ENCODE measurements around the gene AICDA.

The AICDA gene

GRCh38 chr12:8563356-8563755 lies 49.3 kb downstream of the AICDA start:
- in situ Hi-C loops (cut with MboI; ENCODE audit: low pct_unique_long_range_greater_than_20kb, low sequenced_read_pairs, unreplicated experiment): no loop called here

DNA sequence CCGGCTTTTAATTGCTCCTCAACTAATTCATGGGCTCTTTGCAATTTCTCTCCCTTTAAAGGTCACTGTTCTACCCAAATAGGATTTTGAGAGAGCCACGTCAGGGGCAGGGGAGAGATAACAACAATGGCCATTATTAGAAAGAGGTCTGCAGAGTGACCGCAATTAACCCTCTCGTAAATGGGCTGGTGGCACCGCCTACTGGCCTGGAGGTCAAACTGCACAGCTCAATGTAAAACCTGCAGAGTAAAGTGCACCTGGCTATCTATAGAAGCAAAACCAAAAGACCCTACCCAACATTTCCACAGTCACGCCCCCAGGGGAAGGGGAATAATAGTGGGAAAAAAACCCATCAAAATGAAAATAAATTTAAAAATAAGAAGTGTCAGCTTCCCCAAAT lies 50.3 kb downstream of the AICDA start:
- in situ Hi-C loops (cut with MboI; ENCODE audit: low pct_unique_long_range_greater_than_20kb, low sequenced_read_pairs, unreplicated experiment): no loop called here
- no peak for DNase-seq (ENCODE audit: low spot score)

More at GRCh38 chr12:8563356-8563755, 49.3 kb downstream of the AICDA start:
- no peak for DNase-seq (ENCODE audit: low spot score)
- TF ChIP-seq, protein P1, sequence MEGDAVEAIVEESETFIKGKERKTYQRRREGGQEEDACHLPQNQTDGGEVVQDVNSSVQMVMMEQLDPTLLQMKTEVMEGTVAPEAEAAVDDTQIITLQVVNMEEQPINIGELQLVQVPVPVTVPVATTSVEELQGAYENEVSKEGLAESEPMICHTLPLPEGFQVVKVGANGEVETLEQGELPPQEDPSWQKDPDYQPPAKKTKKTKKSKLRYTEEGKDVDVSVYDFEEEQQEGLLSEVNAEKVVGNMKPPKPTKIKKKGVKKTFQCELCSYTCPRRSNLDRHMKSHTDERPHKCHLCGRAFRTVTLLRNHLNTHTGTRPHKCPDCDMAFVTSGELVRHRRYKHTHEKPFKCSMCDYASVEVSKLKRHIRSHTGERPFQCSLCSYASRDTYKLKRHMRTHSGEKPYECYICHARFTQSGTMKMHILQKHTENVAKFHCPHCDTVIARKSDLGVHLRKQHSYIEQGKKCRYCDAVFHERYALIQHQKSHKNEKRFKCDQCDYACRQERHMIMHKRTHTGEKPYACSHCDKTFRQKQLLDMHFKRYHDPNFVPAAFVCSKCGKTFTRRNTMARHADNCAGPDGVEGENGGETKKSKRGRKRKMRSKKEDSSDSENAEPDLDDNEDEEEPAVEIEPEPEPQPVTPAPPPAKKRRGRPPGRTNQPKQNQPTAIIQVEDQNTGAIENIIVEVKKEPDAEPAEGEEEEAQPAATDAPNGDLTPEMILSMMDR (IDR thresholded peaks at IDR 0.05; ENCODE audit: extremely low read depth, insufficient read depth, missing control alignments): no peak

DNA sequence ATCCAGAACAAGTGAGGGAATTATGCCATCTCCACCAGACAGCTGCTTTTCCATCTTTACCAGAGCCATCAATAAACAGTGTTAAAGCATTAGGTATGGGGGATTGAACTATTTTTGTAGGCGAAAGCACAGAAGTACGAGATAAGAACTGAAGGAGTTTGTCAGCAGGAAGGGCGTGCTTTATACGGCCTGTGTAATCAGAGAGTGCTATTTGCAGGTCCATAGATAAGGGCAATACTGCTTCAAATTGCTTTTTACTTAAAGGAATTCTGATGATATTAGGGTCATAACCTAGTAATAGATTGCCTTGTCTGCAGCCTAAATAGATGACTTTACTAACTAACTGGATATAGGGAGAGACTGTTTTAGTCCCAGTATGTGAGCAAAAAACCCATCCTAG lies 51.6 kb downstream of the AICDA start:
- TF ChIP-seq, protein P1 (IDR thresholded peaks at IDR 0.05; ENCODE audit: extremely low read depth, insufficient read depth, missing control alignments): no peak
- DNase-seq (ENCODE audit: low spot score): no peak
- in situ Hi-C loops (cut with MboI; ENCODE audit: low pct_unique_long_range_greater_than_20kb, low sequenced_read_pairs, unreplicated experiment): no loop called here

More for the DNA sequence above, 50.3 kb downstream of the AICDA start:
- TF ChIP-seq, protein P1 (IDR thresholded peaks at IDR 0.05; ENCODE audit: extremely low read depth, insufficient read depth, missing control alignments): peak; percentile 3

GRCh38 chr12:8559676-8560075 lies 53.0 kb downstream of the AICDA start:
- TF ChIP-seq, protein P1 (IDR thresholded peaks at IDR 0.05; ENCODE audit: extremely low read depth, insufficient read depth, missing control alignments): no peak
- DNase-seq (ENCODE audit: low spot score): no peak
- in situ Hi-C loops (cut with MboI; ENCODE audit: low pct_unique_long_range_greater_than_20kb, low sequenced_read_pairs, unreplicated experiment): no loop called here

GRCh38 chr12:8556531-8557097 lies 56.0 kb downstream of the AICDA start:
- DNase-seq (ENCODE audit: low spot score): no peak
- in situ Hi-C loops (cut with MboI; ENCODE audit: low pct_unique_long_range_greater_than_20kb, low sequenced_read_pairs, unreplicated experiment): no loop called here
- TF ChIP-seq, protein P1 (IDR thresholded peaks at IDR 0.05; ENCODE audit: extremely low read depth, insufficient read depth, missing control alignments): no peak

- no peak for DNase-seq (ENCODE audit: low spot score)
Measured at GRCh38 chr12:8554451-8555195, 58.0 kb downstream of the AICDA start.

More at GRCh38 chr12:8554451-8555195, 58.0 kb downstream of the AICDA start:
- in situ Hi-C loops (cut with MboI; ENCODE audit: low pct_unique_long_range_greater_than_20kb, low sequenced_read_pairs, unreplicated experiment): no loop called here
- TF ChIP-seq, protein P1 (IDR thresholded peaks at IDR 0.05; ENCODE audit: extremely low read depth, insufficient read depth, missing control alignments): no peak
